Endometrial microvascular endothelial cells (primary cell): ENCODE results near the gene CNTNAP2. TPM values are rescaled to one million over a fixed set of nuclear protein-coding genes. Genes with fewer than 3 reads are reported as not detected.

Source experiments
- in situ Hi-C: cut with HindIII; loops from 2 replicates; pipeline ENCODE4 v1.10.0; 2017; ENCODE audit warnings: low sequenced_read_pairs, low pct_unique_long_range_greater_than_20kb; ENCODE audit errors: inconsistent ontology term
- total RNA-seq: library from RNA; depleted of rRNA; stranded (reverse); fragments of >200 nt; gene quantifications from one replicate; pipeline ENCODE4 v1.2.3, GENCODE V29; 2015; ENCODE audit errors: inconsistent ontology term

Gene CNTNAP2
- total RNA-seq, 1 donor from 2014 or later = not detected

DNA sequence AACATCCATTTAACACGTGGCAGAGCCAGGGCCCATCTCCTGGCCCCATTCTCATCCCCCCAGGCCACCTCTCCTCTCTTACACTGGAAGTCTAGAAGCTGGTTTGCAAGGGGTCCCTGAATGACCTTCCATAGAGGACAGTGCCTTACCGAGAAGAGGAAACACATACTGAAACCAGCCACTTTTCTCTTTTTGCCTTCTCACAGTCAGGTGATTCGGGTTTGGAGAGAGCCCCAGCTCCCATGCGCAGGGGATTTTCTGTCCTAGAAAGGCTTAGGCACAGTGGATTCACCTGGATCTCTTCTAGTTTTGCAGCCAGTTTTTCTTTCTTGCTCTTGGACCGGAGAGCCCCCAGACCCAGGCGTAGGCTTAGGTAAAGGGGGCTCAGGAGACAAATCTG, 2139.8 kb downstream of the CNTNAP2 start:
- in situ Hi-C loops = no loop called here

DNA sequence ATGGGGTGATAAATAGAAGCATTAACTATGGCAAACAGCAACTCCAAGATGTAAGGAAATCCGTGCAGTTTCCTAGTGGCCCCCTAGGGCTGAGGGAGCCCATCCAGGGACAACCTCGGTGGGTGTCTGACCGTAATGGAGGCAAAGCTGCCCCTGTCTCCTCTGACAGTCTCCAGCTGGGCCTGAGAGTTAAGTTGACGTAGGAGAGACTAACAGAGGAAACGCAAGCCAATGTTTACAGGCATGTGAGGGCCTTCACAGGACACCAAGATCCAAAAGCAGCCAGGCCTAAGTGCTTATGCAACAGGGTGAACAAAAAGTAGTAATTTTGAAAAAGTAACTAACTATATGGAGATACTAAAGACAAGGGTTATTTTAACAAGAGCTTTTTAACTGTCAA, 2144.0 kb downstream of the CNTNAP2 start:
- in situ Hi-C loops = no loop called here

DNA sequence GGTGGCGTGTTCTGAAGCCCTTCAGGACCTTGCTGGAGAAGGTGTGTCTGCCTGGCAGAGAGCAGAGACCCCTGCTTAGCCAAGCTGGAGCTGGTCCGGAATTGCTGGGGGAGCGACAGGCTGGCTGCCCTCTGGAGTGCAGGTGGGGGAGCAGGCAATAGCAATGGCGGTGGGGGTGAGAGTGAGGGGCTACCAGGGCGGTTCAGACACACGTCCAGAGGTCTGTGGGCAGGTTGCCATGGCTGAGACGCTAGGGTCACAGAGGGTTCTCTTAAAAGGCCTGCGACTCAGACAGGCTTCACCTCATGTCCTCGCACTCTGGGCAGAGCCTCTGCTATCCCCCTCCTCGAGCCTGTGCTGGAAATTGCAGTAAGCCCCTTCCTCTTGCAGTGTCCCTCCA, 2144.9 kb downstream of the CNTNAP2 start:
- in situ Hi-C loops = no loop called here

DNA sequence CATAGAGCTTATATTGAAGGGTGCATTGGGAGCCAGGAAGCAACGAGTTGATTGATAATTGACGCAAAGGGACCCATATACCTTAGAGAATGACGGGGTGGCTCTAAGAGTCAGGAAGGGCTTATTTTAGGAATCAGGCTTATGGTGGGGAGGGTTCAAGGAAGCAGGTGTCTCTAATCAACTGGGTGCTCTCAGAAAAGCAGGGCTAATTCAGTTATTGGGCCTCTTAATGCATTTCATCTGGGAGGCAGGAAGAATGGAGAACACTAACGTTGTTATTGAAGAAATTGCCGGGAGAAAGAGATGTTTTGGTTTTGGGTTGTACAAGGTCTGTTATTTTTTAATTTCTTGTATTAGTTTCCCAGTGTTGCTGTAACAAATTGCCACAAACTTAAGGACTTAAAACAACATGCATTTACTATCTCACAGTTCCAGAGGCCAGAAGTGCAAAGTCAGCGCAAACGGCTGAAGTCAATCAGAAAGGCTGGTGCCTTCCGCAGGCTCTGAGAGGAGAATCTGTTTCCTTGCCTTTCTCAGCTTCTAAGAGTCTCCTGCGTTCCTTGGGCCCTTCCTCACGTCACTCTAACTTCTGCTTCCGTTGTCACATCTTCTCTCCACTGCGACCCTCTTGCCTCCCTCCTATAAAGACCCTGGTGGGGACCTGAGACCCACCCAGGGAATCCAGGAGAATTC, 2145.5 kb downstream of the CNTNAP2 start:
- in situ Hi-C loops = no loop called here

DNA sequence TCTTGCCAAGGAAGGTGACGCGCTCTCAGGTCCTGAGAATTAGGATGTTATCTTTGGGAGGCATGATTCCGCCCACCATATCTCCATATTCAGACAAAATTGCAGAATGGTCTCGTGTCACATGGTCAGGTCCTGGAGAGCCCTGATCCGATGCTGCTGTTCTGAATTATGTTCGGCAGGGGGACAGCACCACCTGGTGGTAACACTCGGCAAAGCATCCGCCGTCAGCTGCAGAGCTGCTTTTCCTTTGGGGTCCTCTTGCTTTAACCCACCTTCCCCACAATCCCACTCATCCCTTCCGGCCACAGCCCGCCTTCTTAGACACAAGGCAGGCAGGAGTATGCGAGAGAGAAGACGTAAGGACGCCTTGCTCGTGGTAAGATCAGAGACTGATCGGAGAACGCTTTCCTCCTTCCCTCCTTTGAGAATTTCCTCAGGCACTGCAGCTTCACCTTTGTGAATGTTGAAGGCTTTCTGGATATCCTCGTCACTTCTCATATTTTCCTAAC, 2146.2 kb downstream of the CNTNAP2 start:
- in situ Hi-C loops = no loop called here

DNA sequence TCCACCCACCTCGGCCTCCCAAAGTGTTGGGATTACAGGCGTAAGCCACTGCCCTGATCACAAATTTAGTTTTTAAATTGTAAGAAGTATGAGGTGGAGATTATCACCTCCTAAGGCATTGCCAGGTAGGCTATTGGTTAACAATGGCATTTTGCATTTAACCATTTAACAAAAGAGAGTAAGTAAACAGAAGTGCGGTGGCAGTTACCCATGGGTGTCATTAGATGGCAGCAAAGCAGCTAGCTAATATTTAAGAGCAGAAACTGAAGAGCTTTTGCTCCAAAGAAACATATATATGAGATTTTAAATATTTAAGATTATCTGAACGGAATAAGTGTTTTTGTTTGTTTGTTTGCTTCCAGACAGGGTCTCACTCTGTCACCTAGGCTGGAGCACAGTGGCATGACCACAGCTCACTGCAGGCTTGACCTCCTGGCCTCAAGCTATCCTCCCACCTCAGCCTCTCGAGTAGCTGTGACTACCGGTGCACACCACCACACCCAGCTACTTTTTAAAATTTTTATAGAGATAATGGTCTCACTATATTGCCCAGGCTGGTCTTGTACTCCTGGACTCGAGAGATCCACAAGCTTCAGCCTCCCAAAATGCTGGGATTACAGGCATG, 2148.4 kb downstream of the CNTNAP2 start:
- in situ Hi-C loops = no loop called here

DNA sequence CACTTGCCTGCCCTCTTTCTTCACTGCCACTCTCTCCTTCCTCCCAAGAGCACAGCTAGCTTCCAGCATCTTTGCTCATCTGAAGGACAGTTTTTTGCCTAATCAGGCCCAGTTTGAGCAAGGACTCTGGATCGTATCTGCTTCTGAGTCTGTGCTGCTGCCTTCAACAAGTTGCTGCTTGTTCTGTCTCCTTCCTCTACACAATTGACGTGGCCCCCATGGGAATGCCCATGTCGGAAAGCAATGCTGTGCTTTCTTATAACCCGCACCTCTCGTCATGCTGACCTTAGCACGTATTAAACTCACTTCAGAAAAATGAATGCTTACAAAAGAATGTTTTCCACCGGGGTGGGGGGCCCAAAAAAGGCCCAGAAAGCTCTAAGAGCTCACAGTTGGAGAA, 2149.3 kb downstream of the CNTNAP2 start:
- in situ Hi-C loops = no loop called here

DNA sequence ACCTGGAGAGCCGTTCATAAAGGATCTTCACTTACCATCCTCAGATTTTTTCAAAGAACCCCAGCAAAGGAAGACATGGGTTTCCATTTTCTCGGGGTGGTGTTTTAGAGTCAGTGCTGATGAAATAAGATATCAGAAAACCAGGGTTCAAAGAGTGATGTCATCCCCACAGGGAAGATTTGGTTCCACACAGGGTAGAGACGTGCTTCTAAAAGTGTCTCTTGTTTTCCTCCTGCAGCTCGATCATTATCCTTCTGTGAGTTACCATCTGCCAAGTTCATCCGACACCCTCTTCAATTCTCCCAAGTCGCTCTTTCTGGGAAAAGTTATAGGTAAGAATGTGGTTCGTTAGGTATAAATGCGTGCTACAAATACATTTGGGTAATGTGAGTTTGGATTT, 2150.2 kb downstream of the CNTNAP2 start:
- in situ Hi-C loops = no loop called here

DNA sequence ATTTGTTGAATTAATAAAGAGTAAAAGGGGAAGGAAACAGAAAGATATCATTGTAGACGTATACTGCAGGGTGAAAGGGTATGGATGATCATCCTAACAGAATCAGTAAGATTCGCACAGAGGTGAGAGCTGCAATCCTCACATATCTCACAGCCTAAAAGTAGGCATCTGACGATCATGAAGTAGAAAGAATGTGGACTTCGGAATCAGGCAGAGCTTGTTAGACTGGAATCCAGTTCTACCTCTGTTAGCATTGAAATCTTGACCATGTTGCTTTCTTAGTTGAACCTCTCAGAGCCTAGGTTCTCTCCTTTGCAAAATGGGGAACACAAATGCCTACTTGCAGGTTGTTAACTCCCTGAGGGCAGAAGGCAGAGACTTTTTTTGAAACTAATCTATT, 2154.0 kb downstream of the CNTNAP2 start:
- in situ Hi-C loops = no loop called here

DNA sequence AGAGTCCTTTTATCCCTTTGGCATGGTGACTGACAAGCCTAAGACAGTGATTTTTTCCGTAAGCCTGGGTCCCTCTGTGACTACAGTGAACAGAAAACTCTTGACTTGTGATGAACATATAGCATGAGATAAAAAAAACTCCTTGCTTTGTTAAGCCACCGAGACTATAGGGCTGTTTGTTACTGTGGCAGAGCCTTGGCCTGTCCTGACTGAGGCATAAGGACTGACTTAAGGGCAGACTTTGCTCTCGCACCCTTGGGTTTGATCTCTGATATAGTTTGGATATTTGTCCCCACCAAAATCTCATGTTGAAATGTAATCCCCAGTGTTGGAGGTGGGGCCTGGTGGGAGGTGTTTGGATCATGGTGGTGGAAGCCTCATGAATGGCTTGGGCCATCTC, 2157.5 kb downstream of the CNTNAP2 start:
- in situ Hi-C loops = no loop called here

DNA sequence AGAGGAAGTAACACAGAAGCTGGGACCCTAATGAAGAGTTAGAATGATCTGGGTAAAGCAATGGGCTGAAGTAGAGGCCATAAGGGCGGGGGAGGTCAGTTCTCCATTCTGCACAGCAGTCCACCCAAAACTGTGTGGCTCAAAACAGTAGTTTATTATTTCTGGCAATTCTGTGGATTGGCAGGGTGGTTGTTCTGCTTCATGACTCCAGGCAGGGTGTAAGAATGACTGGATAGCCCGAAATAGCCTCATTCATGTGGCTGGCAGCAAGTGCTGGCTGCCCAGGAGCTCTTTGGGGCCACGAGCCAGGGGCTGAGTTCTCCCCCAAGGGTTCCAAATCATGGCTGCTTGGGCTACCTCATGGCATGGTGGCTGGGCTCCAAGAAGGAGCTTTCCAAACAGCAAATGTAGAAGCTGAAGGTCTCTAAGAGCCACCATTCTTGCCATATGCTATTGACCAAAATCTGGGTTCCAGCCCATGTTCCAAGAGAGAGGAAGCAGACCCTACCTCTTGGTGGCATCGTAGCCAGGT, 2158.8 kb downstream of the CNTNAP2 start:
- in situ Hi-C loops = no loop called here

DNA sequence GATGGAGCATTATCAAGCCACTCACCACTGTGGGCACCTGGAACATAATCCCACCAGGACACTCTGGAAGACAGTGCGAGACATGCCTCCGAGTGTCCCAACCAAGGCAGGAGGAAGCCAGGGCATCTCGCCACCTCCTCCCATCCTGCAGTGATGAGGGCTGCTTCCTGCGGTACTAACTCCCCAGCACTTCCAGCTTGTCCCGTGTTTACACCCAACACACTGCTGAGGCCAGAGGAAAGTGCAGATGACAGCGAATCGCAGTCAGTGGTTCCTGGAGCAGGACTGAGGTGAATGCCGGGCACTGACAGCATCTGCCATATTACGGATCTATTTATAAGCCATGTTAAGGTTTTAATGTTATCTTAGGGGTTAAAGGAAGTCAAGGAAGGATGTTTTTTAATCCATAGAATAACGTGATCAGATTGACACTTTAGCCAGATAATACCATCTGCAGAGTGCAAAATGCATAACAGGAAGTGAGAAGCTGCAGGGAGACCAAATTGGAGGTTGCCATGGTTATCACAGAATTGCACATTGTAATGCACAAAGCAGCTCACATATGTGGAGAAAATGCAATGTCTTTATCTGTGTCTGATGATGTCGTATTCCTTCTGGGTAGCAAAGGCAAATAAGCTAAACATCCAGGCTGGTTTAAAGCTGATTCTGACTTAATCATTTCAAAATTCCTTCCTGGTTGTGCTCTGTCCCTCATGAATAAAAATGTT, 2159.9 kb downstream of the CNTNAP2 start:
- in situ Hi-C loops = no loop called here

DNA sequence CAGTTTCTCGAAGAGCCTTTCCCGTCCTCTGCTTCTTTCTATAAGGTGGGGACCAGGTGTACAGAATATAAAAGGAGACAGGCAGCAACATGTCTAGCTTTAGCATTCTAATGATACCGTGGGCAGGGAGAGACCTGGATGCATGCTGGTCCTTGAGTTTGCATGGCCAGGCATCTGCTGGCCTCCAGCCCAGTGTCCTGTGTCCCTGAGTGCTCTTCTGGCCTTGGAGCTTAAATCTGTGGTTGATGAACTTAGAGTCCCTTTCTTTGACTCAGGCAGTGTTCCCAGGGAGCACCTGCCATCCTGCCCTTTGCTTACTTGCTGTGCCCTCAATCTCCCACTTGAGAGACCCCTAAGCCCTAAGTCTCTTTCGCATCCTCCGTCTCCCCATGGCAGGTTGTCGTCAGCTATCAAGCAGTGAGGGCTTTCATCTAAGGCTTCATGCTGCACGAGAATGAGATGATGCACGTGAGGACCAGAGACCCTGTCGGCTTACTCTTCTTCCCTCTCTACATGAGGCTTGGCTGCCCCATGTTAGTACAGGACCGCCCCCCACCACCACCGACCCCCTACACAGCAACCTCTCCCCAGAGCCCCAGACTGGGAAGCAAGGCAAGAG, 2160.6 kb downstream of the CNTNAP2 start:
- in situ Hi-C loops = no loop called here

DNA sequence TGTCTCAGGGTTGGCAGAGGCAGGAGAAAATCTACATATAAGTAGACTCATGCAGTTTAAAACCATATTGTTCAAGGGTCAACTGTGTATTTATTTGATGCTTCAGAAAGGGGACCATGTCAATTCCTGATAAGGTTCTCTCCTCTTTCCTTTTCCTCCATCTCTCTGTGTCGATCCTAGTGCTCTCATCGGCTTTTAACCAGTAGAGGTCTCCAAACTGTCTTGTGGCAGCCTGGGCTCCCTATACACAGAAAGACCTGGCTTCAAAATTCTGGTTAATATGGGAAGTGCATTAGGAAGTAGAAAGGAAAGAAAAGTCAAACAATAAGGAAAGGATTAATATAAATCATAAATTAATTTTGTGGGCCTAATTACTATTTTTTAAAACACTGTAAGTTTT, 2169.5 kb downstream of the CNTNAP2 start:
- in situ Hi-C loops = no loop called here

DNA sequence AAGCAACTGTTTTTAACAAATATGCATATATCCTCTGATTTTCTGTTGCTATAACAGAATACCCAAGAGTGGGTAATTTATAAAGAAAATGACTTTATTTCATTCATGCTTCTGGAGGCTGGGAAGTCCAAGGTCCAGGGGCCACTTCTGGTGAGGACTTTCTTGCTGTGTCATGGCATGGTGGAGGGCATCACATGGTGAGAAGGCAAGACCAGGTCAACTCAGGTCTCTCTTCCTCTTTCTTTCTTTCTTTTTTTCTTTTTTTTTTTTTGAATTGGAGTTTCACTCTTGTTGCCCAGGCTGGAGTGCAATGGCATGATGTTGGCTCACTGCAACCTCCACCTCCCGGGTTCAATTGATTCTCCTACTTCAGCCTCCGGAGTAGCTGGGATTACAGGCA, 2170.9 kb downstream of the CNTNAP2 start:
- in situ Hi-C loops = no loop called here

DNA sequence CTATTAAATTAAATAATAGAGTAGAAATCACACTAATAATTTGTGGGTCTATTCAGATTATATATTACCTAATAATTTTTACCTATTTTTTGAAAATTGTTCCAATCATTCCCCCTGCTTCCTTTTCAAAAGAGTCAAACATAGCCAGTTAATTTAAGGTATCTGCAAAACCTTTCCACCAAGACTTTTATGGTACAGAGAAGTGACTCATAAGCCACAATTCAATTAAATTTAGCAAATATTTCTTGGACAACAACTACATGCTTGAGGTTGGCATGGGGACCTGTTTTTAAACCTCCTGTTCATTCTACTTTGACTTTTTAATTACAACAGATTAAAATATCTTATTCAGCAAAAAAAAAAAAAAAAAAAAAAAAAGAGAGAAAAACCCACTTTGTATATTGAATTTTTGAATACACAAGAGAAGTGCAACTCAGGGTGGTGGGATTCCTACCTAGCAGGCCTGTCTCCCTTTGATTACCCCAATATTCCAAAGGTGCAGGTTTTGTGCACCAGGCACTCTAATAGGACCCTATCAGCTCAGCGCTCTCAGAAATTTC, 2172.1 kb downstream of the CNTNAP2 start:
- in situ Hi-C loops = no loop called here

DNA sequence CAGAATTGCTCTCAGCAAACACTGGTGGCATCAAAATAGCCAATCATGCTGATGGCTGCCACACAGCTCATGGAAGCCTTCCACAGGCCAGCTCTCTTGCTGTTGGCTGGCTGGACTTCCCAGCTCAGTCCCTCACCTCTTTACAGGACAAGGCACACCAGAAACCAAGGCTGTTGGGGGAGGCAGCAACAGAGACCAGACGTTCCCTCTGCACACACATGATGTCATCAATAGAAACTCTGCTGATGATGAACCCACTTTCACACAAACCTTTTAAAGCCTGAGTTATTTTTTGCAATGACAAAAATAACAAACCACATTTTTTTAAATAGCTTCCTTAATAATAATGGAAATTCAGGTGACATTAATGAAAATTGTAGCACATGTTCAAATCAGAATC, 2173.0 kb downstream of the CNTNAP2 start:
- in situ Hi-C loops = no loop called here

DNA sequence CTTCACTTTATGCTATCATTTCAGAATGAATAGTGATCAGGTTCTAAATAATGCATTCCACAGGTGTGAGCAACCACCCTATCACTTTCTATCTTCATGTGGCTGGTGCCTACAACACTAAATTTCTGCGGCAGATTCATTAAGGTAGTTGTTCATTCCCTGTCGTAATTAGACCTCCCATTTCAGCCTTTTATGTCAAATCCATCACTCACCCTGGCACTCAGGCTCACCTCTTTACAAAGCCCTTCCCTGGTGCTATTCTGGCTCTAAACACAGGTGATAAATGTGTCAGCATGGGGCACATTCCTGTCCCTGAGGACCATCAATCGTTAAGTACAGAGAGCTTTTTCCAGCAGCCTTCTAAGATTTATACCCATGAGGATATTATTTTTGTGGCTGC, 2173.9 kb downstream of the CNTNAP2 start:
- in situ Hi-C loops = no loop called here

DNA sequence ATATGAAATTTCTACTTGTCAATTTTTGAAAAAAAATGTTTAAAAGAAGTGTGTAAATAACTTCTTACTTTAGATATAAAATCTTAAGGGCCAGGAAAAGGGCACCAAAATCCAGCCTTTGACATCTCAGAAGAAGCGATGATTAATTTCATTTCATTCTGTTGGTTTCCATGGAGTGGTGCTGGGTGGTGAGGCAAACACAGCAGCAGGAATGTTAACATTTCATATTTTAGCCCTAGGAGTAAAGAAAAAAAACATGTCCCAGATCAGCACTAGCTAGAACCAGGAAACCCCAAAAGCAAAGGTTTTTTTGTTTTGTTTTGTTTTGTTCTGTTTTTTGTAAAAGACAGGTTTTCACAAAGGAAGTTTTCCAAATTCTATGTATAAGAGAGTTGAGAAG, 2175.2 kb downstream of the CNTNAP2 start:
- in situ Hi-C loops = no loop called here
